Activated CD8-positive, alpha-beta memory T cell treated with anti-CD3 and anti-CD28 coated beads, Interleukin-2, amount 50 U/mL, for 4 hours (primary cell): ENCODE results near the gene GPR26.

Experiments used
- DNase-seq: peaks from one replicate; pipeline ENCODE4 v3.0.0-alpha.2; 2020

Gene GPR26, protein sequence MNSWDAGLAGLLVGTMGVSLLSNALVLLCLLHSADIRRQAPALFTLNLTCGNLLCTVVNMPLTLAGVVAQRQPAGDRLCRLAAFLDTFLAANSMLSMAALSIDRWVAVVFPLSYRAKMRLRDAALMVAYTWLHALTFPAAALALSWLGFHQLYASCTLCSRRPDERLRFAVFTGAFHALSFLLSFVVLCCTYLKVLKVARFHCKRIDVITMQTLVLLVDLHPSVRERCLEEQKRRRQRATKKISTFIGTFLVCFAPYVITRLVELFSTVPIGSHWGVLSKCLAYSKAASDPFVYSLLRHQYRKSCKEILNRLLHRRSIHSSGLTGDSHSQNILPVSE

GRCh38 chr10:123666318-123667236 lies at the start of gene GPR26:
Gene GPR26, plus strand, starts transcription at chr10:123666355. Its CDS starts 53 bp downstream, at chr10:123666408.
- no peak for DNase-seq

GRCh38 chr10:123618224-123618623 lies 47.9 kb upstream of the GPR26 start:
- DNase-seq: no peak

- DNase-seq: no peak
Observed at GRCh38 chr10:123619067-123619855, 46.9 kb upstream of the GPR26 start.

- no peak for DNase-seq
Observed at GRCh38 chr10:123620621-123621020, 45.5 kb upstream of the GPR26 start.

DNA sequence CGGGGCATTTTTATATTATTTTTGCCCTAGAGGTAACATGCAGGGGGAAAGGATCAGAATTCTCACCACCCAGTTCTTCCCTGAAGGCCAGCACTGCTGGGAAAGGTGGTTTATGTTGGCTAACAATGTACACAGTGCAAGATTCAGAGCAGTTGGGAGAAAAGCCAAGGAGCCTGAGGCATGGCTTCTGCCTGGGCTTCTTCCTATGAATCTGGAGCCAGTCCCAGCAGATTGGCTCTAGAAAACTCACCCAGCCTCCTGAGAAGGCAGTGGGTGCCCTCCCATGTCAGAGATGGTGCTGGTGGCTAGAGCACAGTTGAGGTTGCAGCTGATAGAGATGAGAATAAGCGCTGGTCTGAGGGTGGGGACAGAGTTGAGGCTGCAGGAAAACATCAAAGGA lies 44.7 kb upstream of the GPR26 start:
- DNase-seq: no peak

GRCh38 chr10:123621916-123622315 lies 44.2 kb upstream of the GPR26 start:
- DNase-seq: no peak

DNA sequence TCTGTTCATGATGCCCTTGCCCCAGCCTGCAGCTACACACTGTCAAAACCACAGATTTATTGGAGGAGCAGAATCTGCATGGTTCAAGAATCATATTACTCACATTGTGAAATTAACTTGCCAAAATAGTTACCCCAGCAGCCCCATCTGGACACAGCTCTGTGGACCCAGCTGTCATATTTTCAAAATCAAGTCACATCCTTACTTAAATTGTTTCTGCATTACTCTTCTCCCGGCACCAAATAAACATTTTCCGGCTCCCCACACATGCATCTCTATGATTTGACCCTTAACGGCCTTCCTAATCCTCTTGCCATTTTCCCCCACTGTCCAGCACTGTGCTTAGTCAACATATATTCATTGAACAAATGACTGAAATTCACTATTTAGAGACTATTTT lies 43.8 kb upstream of the GPR26 start:
- DNase-seq: no peak

- DNase-seq: no peak
Observed at GRCh38 chr10:123624086-123624485, 42.1 kb upstream of the GPR26 start.

DNA sequence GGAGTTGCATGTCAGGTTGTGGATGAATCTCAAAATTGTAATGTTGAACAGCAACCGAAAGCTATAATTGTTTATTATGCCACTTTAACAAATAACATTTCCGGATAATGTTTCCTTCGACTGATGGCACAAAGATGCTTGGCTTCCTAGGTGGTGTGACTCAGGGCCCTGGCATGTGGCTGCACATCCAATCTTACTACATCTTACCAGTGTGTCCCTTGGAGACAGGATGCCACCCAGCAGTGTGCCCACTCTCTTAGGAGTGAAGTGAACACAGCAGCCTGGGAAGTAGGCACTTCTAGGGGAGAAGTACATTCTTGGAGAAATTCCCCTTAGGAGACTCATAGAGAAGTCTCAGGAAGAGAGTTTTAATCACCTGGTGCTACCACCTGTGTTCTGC lies 33.0 kb upstream of the GPR26 start:
- DNase-seq: no peak

GRCh38 chr10:123633636-123634035 lies 32.5 kb upstream of the GPR26 start:
- no peak for DNase-seq

DNA sequence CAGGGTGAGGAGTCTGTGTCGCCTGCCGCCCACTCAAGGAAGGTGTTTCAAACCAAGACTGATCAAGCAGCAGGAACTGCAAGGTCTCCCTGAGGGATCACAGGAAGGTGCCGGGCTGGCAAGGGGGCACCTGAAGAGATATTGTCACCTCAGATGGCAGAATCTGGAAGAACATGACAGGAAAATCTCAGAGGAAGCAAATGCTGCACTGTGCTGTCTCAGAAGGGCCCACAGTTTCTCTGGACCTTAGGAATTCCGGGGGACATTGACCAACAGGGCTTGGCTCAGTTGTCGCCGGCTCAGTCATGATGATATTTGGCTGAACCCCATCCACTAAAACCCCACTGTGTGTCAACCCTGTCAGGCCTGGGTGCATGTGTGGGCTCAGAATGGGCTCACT lies 31.9 kb upstream of the GPR26 start:
- no peak for DNase-seq

- DNase-seq: no peak
Observed at GRCh38 chr10:123635131-123635530, 31.0 kb upstream of the GPR26 start.

GRCh38 chr10:123635745-123636144 lies 30.4 kb upstream of the GPR26 start:
- DNase-seq: no peak

- DNase-seq: no peak
Observed at GRCh38 chr10:123636598-123637325, 29.4 kb upstream of the GPR26 start.

DNA sequence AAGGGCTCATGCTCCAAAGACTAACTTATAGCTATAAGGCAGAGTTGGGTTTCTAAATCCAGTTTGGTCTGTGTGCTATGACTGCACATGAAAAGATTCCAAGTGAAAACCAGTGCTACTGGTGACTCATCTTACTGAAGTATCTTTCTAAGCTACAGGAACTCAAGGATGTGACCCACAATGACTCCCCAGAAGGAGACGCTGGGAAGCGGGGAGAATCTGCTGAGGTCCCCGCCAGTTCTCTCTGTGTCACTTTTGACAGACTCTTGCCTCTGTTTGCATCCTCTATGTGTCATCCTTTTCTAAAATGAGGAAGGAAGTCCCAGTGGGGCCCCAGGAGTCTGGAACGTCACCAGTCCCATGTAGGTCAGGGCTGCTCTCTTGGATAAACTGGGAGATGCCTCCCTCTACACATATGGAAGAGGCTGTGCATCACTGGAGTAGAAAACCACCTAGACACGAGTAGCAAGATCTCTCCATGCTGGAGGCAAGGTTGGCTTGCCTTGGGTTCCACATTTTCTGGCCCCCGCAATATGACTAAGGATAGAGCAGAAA lies 28.8 kb upstream of the GPR26 start:
- no peak for DNase-seq

DNA sequence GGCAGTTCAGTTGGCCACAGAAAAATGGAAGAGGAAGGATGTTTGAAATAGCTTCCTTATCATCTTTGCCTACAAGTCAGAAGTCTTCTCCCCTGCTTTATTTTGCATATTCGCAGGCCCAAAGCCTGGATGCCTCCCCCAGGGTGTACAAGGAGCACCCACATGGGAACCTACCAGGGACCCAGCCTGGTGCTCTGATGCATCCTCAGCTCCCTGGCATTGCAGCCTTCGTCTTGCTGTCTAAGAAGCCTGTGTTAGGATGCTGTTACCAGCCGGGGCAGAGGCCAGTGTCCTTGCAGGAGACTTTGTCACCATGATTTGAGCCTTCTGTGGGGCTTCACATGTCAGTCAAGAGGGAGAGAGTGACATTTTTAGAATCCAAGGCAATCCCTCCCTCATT lies 27.0 kb upstream of the GPR26 start:
- DNase-seq: no peak

DNA sequence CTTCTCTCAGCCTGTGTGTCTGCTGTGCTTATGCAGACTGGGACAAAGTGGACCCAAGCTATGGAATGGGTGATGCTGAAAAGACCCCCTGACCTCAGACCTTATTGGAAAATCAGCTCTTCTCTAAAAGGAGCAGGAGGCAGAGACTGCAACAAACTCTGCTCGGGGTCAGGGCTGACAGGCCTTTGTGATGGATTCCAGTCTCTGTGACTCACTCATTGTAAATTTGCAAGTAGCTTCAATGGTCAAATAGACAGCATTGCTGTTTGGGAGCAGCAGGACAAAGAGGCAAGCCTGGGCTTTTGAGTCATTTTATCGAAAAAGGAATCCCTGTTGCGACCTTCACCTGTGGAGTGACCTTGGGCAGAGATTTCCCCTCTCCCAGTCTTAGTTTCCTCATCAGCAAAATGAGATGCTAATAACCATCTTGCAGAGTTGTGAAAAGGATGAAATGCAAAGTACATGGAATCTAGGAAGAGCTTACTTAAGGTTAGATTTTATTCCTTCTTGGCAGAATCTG lies 26.1 kb upstream of the GPR26 start:
- no peak for DNase-seq

DNA sequence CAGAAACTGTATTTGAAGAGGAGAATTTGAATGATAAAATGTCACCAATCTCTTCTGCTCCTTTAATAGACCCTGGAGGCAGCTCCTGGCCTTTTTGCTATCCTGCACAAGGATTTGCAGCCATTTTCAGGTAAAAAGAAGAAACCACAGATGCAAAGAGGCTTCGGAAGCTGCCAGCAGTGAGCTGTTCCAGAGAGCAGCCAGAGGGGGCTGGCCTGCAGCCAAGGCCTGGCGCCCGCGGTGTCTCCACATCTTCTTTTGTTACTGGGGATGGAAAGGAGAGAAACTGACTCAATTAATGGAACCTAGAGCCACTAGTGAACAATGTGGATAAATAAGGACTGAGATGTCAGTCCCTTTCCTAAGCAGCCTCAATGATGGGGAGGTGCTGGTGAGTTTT lies 23.9 kb upstream of the GPR26 start:
- DNase-seq: no peak

DNA sequence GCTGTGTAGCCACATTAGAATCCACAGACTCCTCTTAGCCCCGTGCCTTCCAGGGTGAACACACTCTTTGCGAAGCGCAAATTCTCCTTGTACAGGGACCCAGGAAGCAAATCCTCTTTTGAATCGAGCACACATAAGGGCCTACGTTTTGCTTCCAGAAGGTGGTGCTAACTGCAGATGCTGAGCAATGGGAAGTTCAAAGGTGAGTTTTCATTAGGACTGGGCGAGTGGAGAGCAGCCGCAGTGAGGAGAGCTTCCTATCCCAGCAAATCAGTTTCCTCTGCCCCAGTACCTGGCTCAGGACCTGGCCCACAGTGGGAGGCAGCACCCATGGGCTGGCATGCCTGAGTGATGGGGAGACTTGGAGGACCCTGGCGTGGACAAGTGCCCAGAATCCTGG lies 23.5 kb upstream of the GPR26 start:
- no peak for DNase-seq

- DNase-seq: no peak
Observed at GRCh38 chr10:123643315-123643714, 22.8 kb upstream of the GPR26 start.

- no peak for DNase-seq
Observed at GRCh38 chr10:123645016-123645415, 21.1 kb upstream of the GPR26 start.

- no peak for DNase-seq
Observed at GRCh38 chr10:123645615-123646014, 20.5 kb upstream of the GPR26 start.
